ENCODE measurements around the gene ATP11C. TPM values are rescaled to one million over a fixed set of nuclear protein-coding genes. Genes with fewer than 3 reads are reported as not detected.

ATP11C gene
- total RNA-seq, 4 donors from 2014 or later: 35.6 to 67.9 (median 52.4) TPM

GRCh38 chrX:139739138-139739537 is 193.7 kb downstream of the ATP11C start:
- TF ChIP-seq POLR2A (IDR thresholded peaks at IDR 0.05) (no peak), CTCF (IDR thresholded peaks at IDR 0.05) (no peak)
- Histone ChIP-seq H3K9me3 (no peaks in the 10 kb centered on the region), H3K27ac (no peak overlapping the region), H3K27me3 (no peaks in the 10 kb centered on the region), H3K4me3 (no peak overlapping the region), H3K4me1 (no peaks in the 10 kb centered on the region), H3K36me3 (no peaks in the 10 kb centered on the region)
- no peak for DNase-seq
- intact Hi-C loops (cut with DNase I; ENCODE audit: low total_unique reads): no loop called here

- no peaks in the 10 kb centered on the region for H3K27me3 ChIP-seq
- H3K4me3 ChIP-seq: no peak overlapping the region
- H3K4me1 ChIP-seq: no peaks in the 10 kb centered on the region
- intact Hi-C loops (cut with DNase I; ENCODE audit: low total_unique reads): no loop called here
- TF ChIP-seq POLR2A (IDR thresholded peaks at IDR 0.05) (no peak), CTCF (IDR thresholded peaks at IDR 0.05) (no peak)
- H3K27ac ChIP-seq: no peak overlapping the region
- H3K9me3 ChIP-seq: no peaks in the 10 kb centered on the region
- no peak for DNase-seq
- no peaks in the 10 kb centered on the region for H3K36me3 ChIP-seq
These were observed 194.3 kb downstream of the ATP11C start for GRCh38 chrX:139738581-139738980.

GRCh38 chrX:139736151-139736550 is 196.7 kb downstream of the ATP11C start:
- no peaks in the 10 kb centered on the region for H3K4me1 ChIP-seq
- H3K9me3 ChIP-seq: no peaks in the 10 kb centered on the region
- no peaks in the 10 kb centered on the region for H3K36me3 ChIP-seq
- TF ChIP-seq POLR2A (IDR thresholded peaks at IDR 0.05) (no peak), CTCF (IDR thresholded peaks at IDR 0.05) (no peak)
- no peak for DNase-seq
- no peak overlapping the region for H3K4me3 ChIP-seq
- no peaks in the 10 kb centered on the region for H3K27me3 ChIP-seq
- H3K27ac ChIP-seq: no peak overlapping the region
- intact Hi-C loops (cut with DNase I; ENCODE audit: low total_unique reads): no loop called here

- Histone ChIP-seq H3K27me3 (no peaks in the 10 kb centered on the region), H3K4me1 (no peaks in the 10 kb centered on the region), H3K36me3 (no peaks in the 10 kb centered on the region), H3K27ac (no peak overlapping the region), H3K4me3 (no peak overlapping the region), H3K9me3 (no peaks in the 10 kb centered on the region)
- intact Hi-C loops (cut with DNase I; ENCODE audit: low total_unique reads): no loop called here
- TF ChIP-seq CTCF (IDR thresholded peaks at IDR 0.05) (no peak), POLR2A (IDR thresholded peaks at IDR 0.05) (no peak)
- DNase-seq: no peak
These were observed 197.9 kb downstream of the ATP11C start for GRCh38 chrX:139734996-139735395.

- Histone ChIP-seq H3K4me3 (no peak overlapping the region), H3K36me3 (no peaks in the 10 kb centered on the region), H3K27me3 (no peaks in the 10 kb centered on the region), H3K27ac (no peak overlapping the region), H3K4me1 (no peaks in the 10 kb centered on the region), H3K9me3 (no peaks in the 10 kb centered on the region)
- TF ChIP-seq CTCF (IDR thresholded peaks at IDR 0.05) (no peak), POLR2A (IDR thresholded peaks at IDR 0.05) (no peak)
- no peak for DNase-seq
- intact Hi-C loops (cut with DNase I; ENCODE audit: low total_unique reads): no loop called here
These were observed 207.1 kb downstream of the ATP11C start for GRCh38 chrX:139725720-139726119.

Measured in uterus (tissue), 4 donors.